Activated CD8-positive, alpha-beta T cell treated with anti-CD3 and anti-CD28 coated beads for 36 hours (primary cell): ENCODE measurements around the gene SLC36A3. TPM values are rescaled to one million over a fixed set of nuclear protein-coding genes. Genes with fewer than 3 reads are reported as not detected.

Experiments used
- ATAC-seq: fragments of 200-7000 bp; cut with Tn5 transposase; one replicate; pipeline ENCODE4 v1.10.0; 2021; ENCODE audit warnings: mild to moderate bottlenecking, moderate library complexity
- CTCF ChIA-PET: fragments of 350-600 bp; sonication (Branson Sonifier 250); formaldehyde crosslinking; loops from one replicate; lab custom pipeline; 2021; ENCODE audit warnings: antibody characterized with exemption; lab: Charles Lee
- POLR2A ChIA-PET: fragments of 350-600 bp; sonication (Branson Sonifier 250); formaldehyde crosslinking; loops from one replicate; lab custom pipeline; 2021; ENCODE audit warnings: antibody characterized with exemption; lab: Charles Lee
- DNase-seq: peaks from one replicate; pipeline ENCODE4 v3.0.0-alpha.2; 2020
- H3K27ac Mint-ChIP-seq: one replicate; pipeline ENCODE4 v1.8.0; 2021; ENCODE audit warnings: mild to moderate bottlenecking, mixed read lengths
- H3K27me3 Mint-ChIP-seq: one replicate; pipeline ENCODE4 v1.8.0; 2021; ENCODE audit warnings: mixed read lengths
- H3K36me3 Mint-ChIP-seq: one replicate; pipeline ENCODE4 v1.8.0; 2021; ENCODE audit warnings: low read depth, mixed read lengths
- H3K4me1 Mint-ChIP-seq: one replicate; pipeline ENCODE4 v1.8.0; 2021; ENCODE audit warnings: low read depth, mixed read lengths
- H3K4me3 Mint-ChIP-seq: one replicate; pipeline ENCODE4 v1.8.0; 2021; ENCODE audit warnings: mild to moderate bottlenecking, moderate library complexity, mixed read lengths
- H3K9me3 Mint-ChIP-seq: one replicate; pipeline ENCODE4 v1.8.0; 2021; ENCODE audit warnings: mixed read lengths
- intact Hi-C: fragments of 100-400 bp; cut with micrococcal nuclease; formaldehyde crosslinking; loops from one replicate; pipeline ENCODE4 v1.10.0; 2022
- total RNA-seq, 2 experiments: library from RNA; stranded (reverse); gene quantifications; one replicate each; pipeline ENCODE4 v1.2.3, GENCODE V29; 2021
- TF ChIP-seq, protein P1 (sequence below): fragments of 200-600 bp; IDR thresholded peaks from one replicate; pipeline ENCODE4 v1.8.0; 2022; ENCODE audit warnings: antibody characterized with exemption, mild to moderate bottlenecking

SLC36A3 gene
- total RNA-seq, 2 experiments from 2014 or later = not detected

DNA sequence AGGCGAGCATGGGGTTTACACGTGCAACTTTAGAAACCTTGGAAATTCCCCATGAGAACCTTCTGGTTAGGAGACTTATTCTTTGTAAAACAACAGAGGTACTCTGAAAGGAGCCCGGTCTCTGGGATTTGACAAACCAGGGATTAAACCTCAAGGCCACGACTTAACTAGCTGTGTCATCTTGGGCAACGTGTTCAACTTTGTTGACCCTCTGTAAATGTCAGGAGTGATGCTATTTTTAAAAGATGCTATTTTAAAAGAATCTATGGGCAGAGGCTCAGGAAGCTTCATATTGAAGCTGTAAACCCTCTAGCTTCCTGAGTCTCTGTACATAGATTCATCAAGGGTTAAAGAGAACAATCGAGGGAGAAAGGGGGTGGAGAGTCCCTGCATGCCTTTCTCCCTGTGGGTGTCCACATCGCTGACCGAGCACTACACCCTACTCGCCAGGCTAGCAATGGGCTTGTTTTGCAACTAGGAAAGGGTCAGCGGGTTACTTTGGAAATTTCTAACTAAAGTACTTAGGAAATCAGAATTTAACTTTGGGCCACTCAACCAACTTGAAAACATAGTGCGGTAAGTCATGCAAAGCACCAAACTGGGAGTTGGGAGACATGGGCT, 41.7 kb upstream of the SLC36A3 start:
- TF ChIP-seq, protein P1, sequence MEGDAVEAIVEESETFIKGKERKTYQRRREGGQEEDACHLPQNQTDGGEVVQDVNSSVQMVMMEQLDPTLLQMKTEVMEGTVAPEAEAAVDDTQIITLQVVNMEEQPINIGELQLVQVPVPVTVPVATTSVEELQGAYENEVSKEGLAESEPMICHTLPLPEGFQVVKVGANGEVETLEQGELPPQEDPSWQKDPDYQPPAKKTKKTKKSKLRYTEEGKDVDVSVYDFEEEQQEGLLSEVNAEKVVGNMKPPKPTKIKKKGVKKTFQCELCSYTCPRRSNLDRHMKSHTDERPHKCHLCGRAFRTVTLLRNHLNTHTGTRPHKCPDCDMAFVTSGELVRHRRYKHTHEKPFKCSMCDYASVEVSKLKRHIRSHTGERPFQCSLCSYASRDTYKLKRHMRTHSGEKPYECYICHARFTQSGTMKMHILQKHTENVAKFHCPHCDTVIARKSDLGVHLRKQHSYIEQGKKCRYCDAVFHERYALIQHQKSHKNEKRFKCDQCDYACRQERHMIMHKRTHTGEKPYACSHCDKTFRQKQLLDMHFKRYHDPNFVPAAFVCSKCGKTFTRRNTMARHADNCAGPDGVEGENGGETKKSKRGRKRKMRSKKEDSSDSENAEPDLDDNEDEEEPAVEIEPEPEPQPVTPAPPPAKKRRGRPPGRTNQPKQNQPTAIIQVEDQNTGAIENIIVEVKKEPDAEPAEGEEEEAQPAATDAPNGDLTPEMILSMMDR = no peak
- H3K27me3 Mint-ChIP-seq = peaks cover 31% of the 10 kb centered on the region
- H3K9me3 Mint-ChIP-seq = no peaks in the 10 kb centered on the region
- CTCF ChIA-PET = no interaction called here
- no peaks in the 10 kb centered on the region for H3K36me3 Mint-ChIP-seq
- intact Hi-C loops = no loop called here
- ATAC-seq = no peak
- H3K4me3 Mint-ChIP-seq = no peak overlapping the region
- no peaks in the 10 kb centered on the region for H3K4me1 Mint-ChIP-seq
- H3K27ac Mint-ChIP-seq = no peak overlapping the region
- POLR2A ChIA-PET = no interaction called here
- DNase-seq = no peak

DNA sequence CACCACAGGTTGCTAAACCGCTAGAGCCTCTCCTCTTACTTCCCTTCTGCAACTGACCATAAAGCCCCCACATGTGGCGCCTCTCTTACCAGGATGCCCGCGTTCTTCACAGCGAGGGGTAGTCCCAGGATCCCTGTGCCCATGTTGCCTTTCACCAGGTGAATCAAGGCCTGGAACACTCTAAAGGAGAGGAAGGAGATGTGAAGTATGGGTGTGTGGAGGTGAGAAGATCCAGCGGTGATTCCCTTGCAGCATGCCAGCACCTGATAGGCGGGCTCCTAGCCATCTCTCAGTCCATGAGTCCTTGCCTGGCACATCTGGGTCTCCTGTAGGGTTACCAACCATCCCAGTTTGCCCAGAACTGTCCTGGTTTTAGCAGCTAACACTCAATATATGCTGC, 40.5 kb upstream of the SLC36A3 start:
- TF ChIP-seq, protein P1 = no peak
- Mint-ChIP-seq H3K27ac (no peak overlapping the region), H3K4me3 (no peak overlapping the region), H3K36me3 (no peaks in the 10 kb centered on the region), H3K9me3 (no peaks in the 10 kb centered on the region), H3K27me3 (peaks cover 32% of the 10 kb centered on the region), H3K4me1 (no peaks in the 10 kb centered on the region)
- no peak for DNase-seq
- POLR2A ChIA-PET = no interaction called here
- CTCF ChIA-PET = no interaction called here
- intact Hi-C loops = no loop called here
- no peak for ATAC-seq

DNA sequence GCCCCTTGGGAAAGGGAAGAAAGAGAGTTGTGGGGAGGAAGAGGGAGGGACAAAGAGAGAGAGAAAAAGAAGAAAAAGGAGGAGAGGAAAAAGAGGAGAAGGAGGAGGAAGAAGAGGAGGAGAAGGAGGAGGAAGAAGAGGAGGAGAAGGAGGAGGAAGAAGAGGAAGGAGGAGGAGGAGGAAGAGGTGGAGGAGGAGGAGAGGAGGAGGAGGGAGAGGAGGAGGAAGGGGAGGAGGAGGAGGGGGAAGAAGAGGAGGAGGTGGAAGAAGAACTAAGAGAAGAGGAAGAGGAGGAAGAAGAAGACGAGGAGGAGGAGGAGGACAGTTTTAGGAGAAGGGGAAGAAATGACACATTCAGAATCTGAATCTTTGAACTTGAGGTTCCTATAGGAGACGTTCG, 36.4 kb upstream of the SLC36A3 start:
- ChIA-PET POLR2A (no interaction called here), CTCF (no interaction called here)
- intact Hi-C loops = no loop called here
- ATAC-seq (no peak), DNase-seq (no peak)
- Mint-ChIP-seq H3K4me3 (no peak overlapping the region), H3K27me3 (peaks cover 25% of the 10 kb centered on the region), H3K4me1 (no peaks in the 10 kb centered on the region), H3K27ac (no peak overlapping the region), H3K9me3 (no peaks in the 10 kb centered on the region), H3K36me3 (no peaks in the 10 kb centered on the region)
- TF ChIP-seq, protein P1 = no peak

DNA sequence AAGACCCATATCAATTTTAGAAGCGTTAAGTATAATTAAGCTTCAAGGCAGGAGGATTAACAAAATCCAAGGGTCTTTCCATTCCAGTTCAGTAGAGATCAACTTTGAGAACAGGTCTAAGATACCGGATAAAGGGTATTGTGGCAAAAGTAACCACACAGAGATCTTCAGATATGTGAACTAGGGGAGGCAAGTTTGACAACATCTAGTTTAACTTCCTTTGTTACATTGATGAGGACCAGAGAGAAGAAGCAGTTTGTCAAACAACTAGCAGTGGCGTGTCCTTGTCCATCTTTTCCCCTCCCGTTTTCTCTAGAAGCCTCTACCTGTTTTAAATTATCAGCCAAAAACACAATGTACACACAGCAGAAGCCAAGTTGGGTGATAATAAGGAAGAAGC, 35.2 kb upstream of the SLC36A3 start:
- TF ChIP-seq, protein P1 = no peak
- no peak overlapping the region for H3K27ac Mint-ChIP-seq
- ChIA-PET POLR2A (interaction anchor here (1.3 kb wide), 1 partner anchor 21 kb away, joined by 4 read pairs; no protein-coding TSS in a partner anchor), CTCF (interaction anchor here (1.2 kb wide), 1 partner anchor 22 kb away, joined by 3 read pairs; no protein-coding TSS in a partner anchor)
- H3K27me3 Mint-ChIP-seq = peaks cover 19% of the 10 kb centered on the region
- no peaks in the 10 kb centered on the region for H3K9me3 Mint-ChIP-seq
- no peak overlapping the region for H3K4me3 Mint-ChIP-seq
- no peaks in the 10 kb centered on the region for H3K4me1 Mint-ChIP-seq
- intact Hi-C loops = no loop called here
- ATAC-seq (no peak), DNase-seq (no peak)
- H3K36me3 Mint-ChIP-seq = no peaks in the 10 kb centered on the region

DNA sequence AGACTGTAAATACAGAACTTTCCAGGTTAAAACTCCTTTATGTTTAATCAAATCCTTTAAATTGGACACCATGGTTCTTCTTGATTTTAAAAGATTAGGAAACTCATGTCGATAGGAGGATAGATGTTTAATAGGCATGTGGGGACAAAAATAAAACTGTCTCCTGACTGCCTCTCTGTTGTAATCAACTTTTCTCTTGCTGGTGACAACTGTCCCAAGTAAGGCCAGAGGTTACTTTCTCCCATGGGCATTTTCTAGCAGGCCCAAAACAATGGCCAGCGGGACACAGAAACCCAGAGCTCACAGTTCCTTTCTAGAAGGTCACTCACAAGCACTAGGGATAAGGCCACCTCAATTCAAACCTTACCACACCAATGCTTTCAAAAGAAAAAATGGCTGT, 29.3 kb upstream of the SLC36A3 start:
- no peak for ATAC-seq
- H3K4me1 Mint-ChIP-seq = peaks cover 2% of the 10 kb centered on the region
- DNase-seq = no peak
- ChIA-PET POLR2A (no interaction called here), CTCF (no interaction called here)
- H3K36me3 Mint-ChIP-seq = no peaks in the 10 kb centered on the region
- intact Hi-C loops = no loop called here
- peaks cover 5% of the 10 kb centered on the region for H3K27me3 Mint-ChIP-seq
- no peak overlapping the region for H3K27ac Mint-ChIP-seq
- no peaks in the 10 kb centered on the region for H3K9me3 Mint-ChIP-seq
- TF ChIP-seq, protein P1 = no peak
- H3K4me3 Mint-ChIP-seq = no peak overlapping the region
